Measurements from ENCODE around the gene HAUS6. TPM values are rescaled to one million over a fixed set of nuclear protein-coding genes. Genes with fewer than 3 reads are reported as not detected.

Gene HAUS6
- total RNA-seq, 2 donors from 2014 or later = 26.3 to 45.4 TPM

GRCh38 chr9:19032406-19032805 lies 70.3 kb downstream of the HAUS6 start:
- peaks cover 9% of the 10 kb centered on the region for H3K9me3 ChIP-seq (ENCODE audit: control insufficient read depth, low read length)
- Mint-ChIP-seq H3K4me1 (no peaks in the 10 kb centered on the region), H3K36me3 (ENCODE audit: low read depth) (peaks cover 12% of the 10 kb centered on the region), H3K27ac (no peak overlapping the region), H3K27me3 (ENCODE audit: insufficient read depth) (no peaks in the 10 kb centered on the region), H3K9me3 (peaks cover 18% of the 10 kb centered on the region), H3K4me3 (no peak overlapping the region)
- H3K4me1 ChIP-seq (ENCODE audit: control insufficient read depth, insufficient read depth, low read length) = no peaks in the 10 kb centered on the region
- WGBS, 2 experiments (ENCODE audit: insufficient coverage in 1 of 2, insufficient read length in 1 of 2) = 93 to 99% methylated on average over 14 of the region's 14 CpGs
- no peaks in the 10 kb centered on the region for H3K36me3 ChIP-seq (ENCODE audit: control insufficient read depth, insufficient read depth, low read length)
- no peak overlapping the region for H3K27ac ChIP-seq (ENCODE audit: low read depth, low read length)
- TF ChIP-seq, protein P1, sequence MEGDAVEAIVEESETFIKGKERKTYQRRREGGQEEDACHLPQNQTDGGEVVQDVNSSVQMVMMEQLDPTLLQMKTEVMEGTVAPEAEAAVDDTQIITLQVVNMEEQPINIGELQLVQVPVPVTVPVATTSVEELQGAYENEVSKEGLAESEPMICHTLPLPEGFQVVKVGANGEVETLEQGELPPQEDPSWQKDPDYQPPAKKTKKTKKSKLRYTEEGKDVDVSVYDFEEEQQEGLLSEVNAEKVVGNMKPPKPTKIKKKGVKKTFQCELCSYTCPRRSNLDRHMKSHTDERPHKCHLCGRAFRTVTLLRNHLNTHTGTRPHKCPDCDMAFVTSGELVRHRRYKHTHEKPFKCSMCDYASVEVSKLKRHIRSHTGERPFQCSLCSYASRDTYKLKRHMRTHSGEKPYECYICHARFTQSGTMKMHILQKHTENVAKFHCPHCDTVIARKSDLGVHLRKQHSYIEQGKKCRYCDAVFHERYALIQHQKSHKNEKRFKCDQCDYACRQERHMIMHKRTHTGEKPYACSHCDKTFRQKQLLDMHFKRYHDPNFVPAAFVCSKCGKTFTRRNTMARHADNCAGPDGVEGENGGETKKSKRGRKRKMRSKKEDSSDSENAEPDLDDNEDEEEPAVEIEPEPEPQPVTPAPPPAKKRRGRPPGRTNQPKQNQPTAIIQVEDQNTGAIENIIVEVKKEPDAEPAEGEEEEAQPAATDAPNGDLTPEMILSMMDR (conservative IDR thresholded peaks at IDR 0.05) = no peak
- no peak overlapping the region for H3K4me3 ChIP-seq (ENCODE audit: low read length)
- H3K27me3 ChIP-seq (ENCODE audit: control insufficient read depth, insufficient read depth, low read length, poor library complexity, severe bottlenecking) = no peaks in the 10 kb centered on the region
- no peak for DNase-seq
- H3K9ac ChIP-seq (ENCODE audit: extremely low read depth, low read length, poor library complexity, severe bottlenecking) = no peak overlapping the region

DNA sequence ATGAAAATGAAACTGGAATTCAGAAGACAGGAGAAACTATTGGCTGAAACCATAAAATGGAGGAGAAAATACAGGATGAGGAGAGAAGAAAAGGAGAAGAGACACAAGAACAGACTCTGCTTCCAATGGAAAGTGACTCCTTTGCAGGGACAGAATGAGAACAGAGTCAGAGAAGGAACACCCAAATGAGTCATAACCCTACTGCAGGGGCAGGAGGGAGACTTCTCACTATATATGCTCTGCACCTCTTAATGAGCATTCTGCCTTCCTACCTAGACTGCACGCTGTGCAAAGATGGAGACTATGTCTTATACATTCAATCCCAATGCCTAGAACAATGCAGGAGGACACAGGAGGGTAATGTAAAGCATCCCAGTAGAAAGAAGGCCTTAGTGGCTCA lies 71.8 kb downstream of the HAUS6 start:
- no peak overlapping the region for H3K27ac Mint-ChIP-seq
- Histone ChIP-seq H3K27me3 (ENCODE audit: control insufficient read depth, insufficient read depth, low read length, poor library complexity, severe bottlenecking) (no peaks in the 10 kb centered on the region), H3K9ac (ENCODE audit: extremely low read depth, low read length, poor library complexity, severe bottlenecking) (no peak overlapping the region), H3K36me3 (ENCODE audit: control insufficient read depth, insufficient read depth, low read length) (no peaks in the 10 kb centered on the region), H3K9me3 (ENCODE audit: control insufficient read depth, low read length) (no peaks in the 10 kb centered on the region), H3K4me3 (ENCODE audit: low read length) (no peak overlapping the region), H3K4me1 (ENCODE audit: control insufficient read depth, insufficient read depth, low read length) (no peaks in the 10 kb centered on the region), H3K27ac (ENCODE audit: low read depth, low read length) (no peak overlapping the region)
- TF ChIP-seq, protein P1 (conservative IDR thresholded peaks at IDR 0.05) = no peak
- no peaks in the 10 kb centered on the region for H3K4me1 Mint-ChIP-seq
- peaks cover 6% of the 10 kb centered on the region for H3K36me3 Mint-ChIP-seq (ENCODE audit: low read depth)
- H3K4me3 Mint-ChIP-seq = no peak overlapping the region
- no peaks in the 10 kb centered on the region for H3K27me3 Mint-ChIP-seq (ENCODE audit: insufficient read depth)
- no peak for DNase-seq
- H3K9me3 Mint-ChIP-seq = peaks cover 7% of the 10 kb centered on the region
- WGBS, 2 experiments (ENCODE audit: insufficient coverage in 1 of 2, insufficient read length in 1 of 2) = 90 to 96% methylated on average over 1 of the region's 1 CpG

GRCh38 chr9:19028835-19029451 lies 73.8 kb downstream of the HAUS6 start:
- Mint-ChIP-seq H3K27me3 (ENCODE audit: insufficient read depth) (no peaks in the 10 kb centered on the region), H3K27ac (no peak overlapping the region), H3K4me1 (no peaks in the 10 kb centered on the region), H3K4me3 (no peak overlapping the region), H3K36me3 (ENCODE audit: low read depth) (no peaks in the 10 kb centered on the region), H3K9me3 (no peaks in the 10 kb centered on the region)
- TF ChIP-seq, protein P1 (conservative IDR thresholded peaks at IDR 0.05) = peak; percentile 89
- no peaks in the 10 kb centered on the region for H3K9me3 ChIP-seq (ENCODE audit: control insufficient read depth, low read length)
- H3K27me3 ChIP-seq (ENCODE audit: control insufficient read depth, insufficient read depth, low read length, poor library complexity, severe bottlenecking) = no peaks in the 10 kb centered on the region
- H3K36me3 ChIP-seq (ENCODE audit: control insufficient read depth, insufficient read depth, low read length) = no peaks in the 10 kb centered on the region
- H3K9ac ChIP-seq (ENCODE audit: extremely low read depth, low read length, poor library complexity, severe bottlenecking) = no peak overlapping the region
- H3K27ac ChIP-seq (ENCODE audit: low read depth, low read length) = no peak overlapping the region
- no peaks in the 10 kb centered on the region for H3K4me1 ChIP-seq (ENCODE audit: control insufficient read depth, insufficient read depth, low read length)
- H3K4me3 ChIP-seq (ENCODE audit: low read length) = no peak overlapping the region
- DNase-seq = peak; percentile 79
- WGBS, 2 experiments (ENCODE audit: insufficient coverage in 1 of 2, insufficient read length in 1 of 2) = 33 to 34% methylated on average over 7 to 8 of the region's 8 CpGs

All from endodermal cell (in vitro differentiated cells).